Adrenal gland (tissue), 5 donors: ENCODE results near the gene PKP2.

Experiments used
- POLR2A ChIP-seq, 2 donors: fragments of 450-650 bp; IDR thresholded peaks; one replicate each; pipeline ENCODE4 v1.6.1; 2017; ENCODE audit warnings: antibody characterized with exemption in 2 of 2, mild to moderate bottlenecking in 2 of 2, moderate library complexity in 1 of 2
- TF ChIP-seq, protein P1 (sequence below), 6 experiments: fragments of 450-650 bp in 4 of 6; fragments of 200-600 bp in 2 of 6; sonication (generic) in 1 of 6; IDR thresholded peaks; 1 replicate in 5 of 6; 2 replicates in 1 of 6; pipeline versions ENCODE4 v1.5.1 to v1.8.0; 2016 to 2021; ENCODE audit warnings: antibody characterized with exemption in 6 of 6, mild to moderate bottlenecking in 2 of 6, moderate library complexity in 1 of 6
- donor health status: DM: no; HTN: no; CAD: no.

- TF ChIP-seq POLR2A (IDR thresholded peaks at IDR 0.05): no peak
- TF ChIP-seq, protein P1, sequence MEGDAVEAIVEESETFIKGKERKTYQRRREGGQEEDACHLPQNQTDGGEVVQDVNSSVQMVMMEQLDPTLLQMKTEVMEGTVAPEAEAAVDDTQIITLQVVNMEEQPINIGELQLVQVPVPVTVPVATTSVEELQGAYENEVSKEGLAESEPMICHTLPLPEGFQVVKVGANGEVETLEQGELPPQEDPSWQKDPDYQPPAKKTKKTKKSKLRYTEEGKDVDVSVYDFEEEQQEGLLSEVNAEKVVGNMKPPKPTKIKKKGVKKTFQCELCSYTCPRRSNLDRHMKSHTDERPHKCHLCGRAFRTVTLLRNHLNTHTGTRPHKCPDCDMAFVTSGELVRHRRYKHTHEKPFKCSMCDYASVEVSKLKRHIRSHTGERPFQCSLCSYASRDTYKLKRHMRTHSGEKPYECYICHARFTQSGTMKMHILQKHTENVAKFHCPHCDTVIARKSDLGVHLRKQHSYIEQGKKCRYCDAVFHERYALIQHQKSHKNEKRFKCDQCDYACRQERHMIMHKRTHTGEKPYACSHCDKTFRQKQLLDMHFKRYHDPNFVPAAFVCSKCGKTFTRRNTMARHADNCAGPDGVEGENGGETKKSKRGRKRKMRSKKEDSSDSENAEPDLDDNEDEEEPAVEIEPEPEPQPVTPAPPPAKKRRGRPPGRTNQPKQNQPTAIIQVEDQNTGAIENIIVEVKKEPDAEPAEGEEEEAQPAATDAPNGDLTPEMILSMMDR (IDR thresholded peaks at IDR 0.05): no peak
Measured at GRCh38 chr12:32828120-32828519, 68.5 kb downstream of the PKP2 start.
